GM04504 (cell line): ENCODE measurements around the gene CASQ1.
A peak's percentile ranks its signal among the peaks of the same experiment; 100 is the strongest.

Experiments used
- DNase-seq: peaks from one replicate; pipeline ENCODE4 v3.0.0-alpha.2; 2012; ENCODE audit warnings: low read depth

The CASQ1 gene

GRCh38 chr1:160168609-160169369, 21.6 kb upstream of the CASQ1 start:
- no peak for DNase-seq

- no peak for DNase-seq
Observed at GRCh38 chr1:160169553-160170399, 20.6 kb upstream of the CASQ1 start.

GRCh38 chr1:160171354-160171753, 19.0 kb upstream of the CASQ1 start:
- no peak for DNase-seq

GRCh38 chr1:160171980-160172379, 18.4 kb upstream of the CASQ1 start:
- no peak for DNase-seq

- DNase-seq = no peak
Observed at GRCh38 chr1:160177231-160177630, 13.1 kb upstream of the CASQ1 start.

GRCh38 chr1:160177667-160178066, 12.7 kb upstream of the CASQ1 start:
- no peak for DNase-seq

- DNase-seq = no peak
Observed at GRCh38 chr1:160178731-160179130, 11.6 kb upstream of the CASQ1 start.

GRCh38 chr1:160179336-160179735, 11.0 kb upstream of the CASQ1 start:
- no peak for DNase-seq

- no peak for DNase-seq
Observed at GRCh38 chr1:160186246-160186645, 4.1 kb upstream of the CASQ1 start.

- DNase-seq = no peak
Observed at GRCh38 chr1:160186729-160187128, 3.6 kb upstream of the CASQ1 start.

GRCh38 chr1:160187407-160187806, 3.0 kb upstream of the CASQ1 start:
- DNase-seq = no peak

- no peak for DNase-seq
Observed at GRCh38 chr1:160188341-160188740, 2.0 kb upstream of the CASQ1 start.

GRCh38 chr1:160191756-160192155, 1.4 kb downstream of the CASQ1 start:
- no peak for DNase-seq

- no peak for DNase-seq
Observed at GRCh38 chr1:160192234-160192633, 1.9 kb downstream of the CASQ1 start.

GRCh38 chr1:160193091-160193819, 2.9 kb downstream of the CASQ1 start:
- DNase-seq = peak; percentile 75

- DNase-seq = no peak
Observed at GRCh38 chr1:160193832-160194736, 3.7 kb downstream of the CASQ1 start.

GRCh38 chr1:160194737-160195059, 4.3 kb downstream of the CASQ1 start:
- DNase-seq = no peak

GRCh38 chr1:160196143-160196542, 5.8 kb downstream of the CASQ1 start:
- DNase-seq = no peak

- DNase-seq = no peak
Observed at GRCh38 chr1:160197231-160197630, 6.9 kb downstream of the CASQ1 start.

- DNase-seq = no peak
Observed at GRCh38 chr1:160200786-160201185, 10.4 kb downstream of the CASQ1 start.

GRCh38 chr1:160204526-160205241, 14.3 kb downstream of the CASQ1 start:
- no peak for DNase-seq
